Spleen (tissue), 11 donors: ENCODE results near the gene TRMT10B. TPM values are rescaled to one million over a fixed set of nuclear protein-coding genes. Genes with fewer than 3 reads are reported as not detected.

Experiments
- DNase-seq: peaks from one replicate; pipeline ENCODE4 v3.0.0-alpha.2; 2020
- H3K27ac ChIP-seq, 8 donors: fragments of 200-600 bp; sonication (generic) in 7 of 8; 1 replicate in 4 of 8; 2 replicates in 4 of 8; pipeline versions ENCODE4 v1.5.0 to v1.8.0; 2016 to 2021; ENCODE audit warnings: inconsistent platforms in 4 of 8, mild to moderate bottlenecking in 4 of 8, moderate library complexity in 1 of 8
- H3K27me3 ChIP-seq, 7 donors: fragments of 200-600 bp; sonication (generic) in 6 of 7; replicated peaks in 1 of 7; 1 replicate in 4 of 7; 2 replicates in 3 of 7; pipeline versions ENCODE4 v1.5.0 to v1.8.0; 2016 to 2021; ENCODE audit warnings: inconsistent platforms in 3 of 7, mild to moderate bottlenecking in 1 of 7
- H3K36me3 ChIP-seq, 6 donors: fragments of 200-600 bp; sonication (generic) in 5 of 6; 1 replicate in 4 of 6; 2 replicates in 2 of 6; pipeline versions ENCODE4 v1.5.0 to v1.8.0; 2016 to 2021; ENCODE audit warnings: inconsistent platforms in 2 of 6
- H3K4me1 ChIP-seq, 6 donors: fragments of 200-600 bp; sonication (generic) in 5 of 6; 1 replicate in 3 of 6; 2 replicates in 3 of 6; pipeline versions ENCODE4 v1.5.0 to v1.8.0; 2016 to 2021; ENCODE audit warnings: inconsistent platforms in 3 of 6
- H3K4me3 ChIP-seq, 8 donors: fragments of 200-600 bp; sonication (generic) in 7 of 8; 1 replicate in 4 of 8; 2 replicates in 4 of 8; pipeline versions ENCODE4 v1.5.0 to v1.8.0; 2016 to 2021; ENCODE audit warnings: inconsistent platforms in 4 of 8, mild to moderate bottlenecking in 4 of 8, moderate library complexity in 2 of 8
- H3K9me3 ChIP-seq, 8 donors: fragments of 200-600 bp; sonication (generic) in 7 of 8; 1 replicate in 4 of 8; 2 replicates in 4 of 8; pipeline versions ENCODE4 v1.5.0 to v1.8.0; 2016 to 2021; ENCODE audit warnings: inconsistent platforms in 4 of 8
- POLR2A ChIP-seq, 3 donors: fragments of 450-650 bp; IDR thresholded peaks; one replicate each; pipeline ENCODE4 v1.5.1; 2017; ENCODE audit warnings: antibody characterized with exemption in 3 of 3, mild to moderate bottlenecking in 1 of 3
- POLR2AphosphoS5 ChIP-seq, 3 donors: sonication (generic); formaldehyde crosslinking; IDR thresholded peaks; one replicate each; pipeline ENCODE4 v1.5.1; 2017; ENCODE audit warnings: antibody characterized with exemption in 3 of 3
- WGBS, 5 donors: extraction: QIAGEN DNeasy Blood & Tissue Kit in 3 of 5; methylation state at CpG; one replicate each; pipeline versions ENCODE4 v1.1.5 to v1.1.7; 2013 to 2018; 5-methylcytosine and 5-hydroxymethylcytosine counted together
- intact Hi-C: fragments of 100-400 bp; cut with DNase I; formaldehyde crosslinking; loops from one replicate; pipeline ENCODE4 v1.15.0; 2023; ENCODE audit warnings: low total_unique reads
- polyA plus RNA-seq, 3 donors: library from polyadenylated mRNA; stranded (reverse); fragments of 200-250 nt; gene quantifications; one replicate each; pipeline ENCODE4 v1.2.1, GENCODE V29; 2013
- total RNA-seq, 7 donors: library from RNA; depleted of rRNA in 3 of 7; stranded (reverse); fragments of >200 nt in 3 of 7; fragmentation: NEBNext Ultra II Directional in 4 of 7; extraction: Animal tissue kit (Norgen Biotek cat#: 25700) in 4 of 7; gene quantifications; one replicate each; pipeline versions ENCODE4 v1.1.0 to v1.2.1, GENCODE V29; 2016 to 2021
- TF ChIP-seq, protein P1 (sequence below), 11 experiments: fragments of 200-600 bp in 7 of 11; fragments of 450-650 bp in 4 of 11; sonication (generic) in 4 of 11; IDR thresholded peaks in 8 of 11; conservative IDR thresholded peaks in 3 of 11; 1 replicate in 7 of 11; 2 replicates in 4 of 11; pipeline versions ENCODE4 v1.4.0 to v1.8.0; 2016 to 2021; ENCODE audit warnings: antibody characterized with exemption in 11 of 11, inconsistent platforms in 4 of 11, mild to moderate bottlenecking in 1 of 11
- donor health status: healthy with polysubstance abuse.
- donor health status: DM: no; HTN: no; CAD: no; lungs with moderate emphysema.
- donor health status: DM: no; HTN: no; CAD: no.
- donor health status: Bipolar disorder and iron deficiency.
- donor health status: healthy.
- donor health status: DM: no; HTN: no; CAD: no.
- donor health status: DM: yes; HTN: yes; CAD: no.

Gene TRMT10B
- total and polyA plus RNA-seq, 10 donors: 5.8 to 17.7 (median 10.2) TPM

DNA sequence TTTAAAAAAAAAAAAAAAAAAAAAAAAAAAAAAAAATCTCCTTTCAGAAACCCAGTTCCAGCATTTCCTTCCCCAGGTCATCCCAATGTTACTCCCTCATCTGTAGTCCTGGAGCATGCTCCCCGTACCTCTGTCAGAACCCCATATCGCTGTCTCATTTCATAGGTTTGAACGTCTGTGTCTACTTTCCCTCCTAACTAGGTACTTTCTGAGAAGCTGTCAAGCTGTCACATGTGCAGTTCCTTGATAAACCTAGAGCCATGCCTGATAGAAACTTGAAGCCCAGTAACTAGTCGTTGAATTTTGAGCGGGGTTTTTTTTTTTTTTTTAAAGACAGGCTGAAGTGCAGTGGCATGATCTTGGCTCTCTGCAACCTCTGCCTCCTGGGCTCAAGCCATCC lies 15.7 kb downstream of the TRMT10B start:
- DNase-seq: no peak
- Histone ChIP-seq H3K9me3 (no peaks in the 10 kb centered on the region), H3K36me3 (peaks cover 0 to 77% (median 48%) of the 10 kb centered on the region in 6 donors), H3K27ac (no peak overlapping the region), H3K27me3 (no peaks in the 10 kb centered on the region), H3K4me1 (no peaks in the 10 kb centered on the region), H3K4me3 (no peak overlapping the region)
- WGBS, 5 donors: 70 to 96% (median 93%) methylated on average over 5 of the region's 5 CpGs
- TF ChIP-seq, protein P1, sequence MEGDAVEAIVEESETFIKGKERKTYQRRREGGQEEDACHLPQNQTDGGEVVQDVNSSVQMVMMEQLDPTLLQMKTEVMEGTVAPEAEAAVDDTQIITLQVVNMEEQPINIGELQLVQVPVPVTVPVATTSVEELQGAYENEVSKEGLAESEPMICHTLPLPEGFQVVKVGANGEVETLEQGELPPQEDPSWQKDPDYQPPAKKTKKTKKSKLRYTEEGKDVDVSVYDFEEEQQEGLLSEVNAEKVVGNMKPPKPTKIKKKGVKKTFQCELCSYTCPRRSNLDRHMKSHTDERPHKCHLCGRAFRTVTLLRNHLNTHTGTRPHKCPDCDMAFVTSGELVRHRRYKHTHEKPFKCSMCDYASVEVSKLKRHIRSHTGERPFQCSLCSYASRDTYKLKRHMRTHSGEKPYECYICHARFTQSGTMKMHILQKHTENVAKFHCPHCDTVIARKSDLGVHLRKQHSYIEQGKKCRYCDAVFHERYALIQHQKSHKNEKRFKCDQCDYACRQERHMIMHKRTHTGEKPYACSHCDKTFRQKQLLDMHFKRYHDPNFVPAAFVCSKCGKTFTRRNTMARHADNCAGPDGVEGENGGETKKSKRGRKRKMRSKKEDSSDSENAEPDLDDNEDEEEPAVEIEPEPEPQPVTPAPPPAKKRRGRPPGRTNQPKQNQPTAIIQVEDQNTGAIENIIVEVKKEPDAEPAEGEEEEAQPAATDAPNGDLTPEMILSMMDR (IDR thresholded peaks at IDR 0.05 in 8 of 11, conservative IDR thresholded peaks at IDR 0.05 in 3 of 11): no peak
- TF ChIP-seq POLR2A (IDR thresholded peaks at IDR 0.05) (no peak), POLR2AphosphoS5 (IDR thresholded peaks at IDR 0.05) (no peak)
- intact Hi-C loops: no loop called here

DNA sequence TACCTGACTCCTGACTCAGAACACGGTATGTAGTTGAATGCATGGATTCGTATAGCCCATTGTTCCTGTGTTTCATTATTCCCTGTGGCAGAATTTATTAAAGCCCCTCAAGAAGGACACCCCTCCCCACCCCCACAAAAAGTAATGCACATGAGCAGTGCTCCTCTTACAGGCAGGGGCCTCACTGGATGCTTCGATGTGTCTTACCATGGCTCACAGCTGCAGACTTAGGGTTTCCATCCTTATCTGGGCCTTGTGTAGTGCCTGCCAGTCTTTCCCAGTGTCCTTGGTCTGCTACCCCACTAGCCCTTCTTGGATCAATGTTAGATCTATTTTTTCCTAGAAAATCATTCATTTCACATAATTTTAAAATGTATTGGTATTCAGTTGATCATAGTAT lies 16.4 kb downstream of the TRMT10B start:
- DNase-seq: no peak
- Histone ChIP-seq H3K4me3 (no peak overlapping the region), H3K9me3 (no peaks in the 10 kb centered on the region), H3K27me3 (no peaks in the 10 kb centered on the region), H3K27ac (no peak overlapping the region), H3K36me3 (peaks cover 0 to 77% (median 49%) of the 10 kb centered on the region in 6 donors), H3K4me1 (no peaks in the 10 kb centered on the region)
- TF ChIP-seq POLR2AphosphoS5 (IDR thresholded peaks at IDR 0.05) (no peak), POLR2A (IDR thresholded peaks at IDR 0.05) (no peak)
- TF ChIP-seq, protein P1 (IDR thresholded peaks at IDR 0.05 in 8 of 11, conservative IDR thresholded peaks at IDR 0.05 in 3 of 11): no peak
- 95 to 98% (median 96%) methylated on average over 3 of the region's 3 CpGs for whole genome bisulfite sequencing, 5 donors
- intact Hi-C loops: no loop called here

DNA sequence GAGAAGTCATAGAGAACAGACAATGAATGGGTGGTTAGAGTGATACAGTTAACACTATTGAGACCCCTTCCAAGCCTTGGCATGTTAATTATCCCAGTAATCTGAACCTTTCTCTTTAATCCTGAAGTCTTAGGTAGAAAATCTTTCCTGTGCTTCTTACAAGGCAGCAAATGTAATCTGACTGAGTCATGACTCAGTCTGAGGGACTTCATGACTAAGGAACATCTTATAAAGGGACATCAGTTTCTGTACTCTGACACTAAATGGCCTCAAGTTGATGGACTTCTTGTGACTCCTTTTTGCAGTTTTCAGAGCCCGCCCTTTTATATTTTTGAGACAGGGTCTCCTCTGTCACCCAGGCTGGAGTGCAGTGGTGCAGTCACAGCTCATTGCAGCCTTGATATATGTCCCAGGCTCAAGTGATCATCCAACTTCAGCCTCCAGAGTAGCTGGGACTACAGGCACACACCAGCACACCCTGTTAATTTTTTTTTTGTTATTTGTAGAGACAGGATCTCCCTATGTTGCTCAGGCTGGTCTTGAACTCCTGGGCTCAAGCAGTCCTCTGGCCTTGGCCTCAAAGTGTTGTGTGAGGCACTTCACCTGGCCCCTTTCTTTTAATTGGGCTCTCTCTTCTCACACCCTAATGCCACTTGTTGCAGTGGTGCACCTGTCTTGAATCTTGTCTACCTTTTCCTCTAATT lies 21.8 kb downstream of the TRMT10B start:
- TF ChIP-seq POLR2A (IDR thresholded peaks at IDR 0.05): no peak
- TF ChIP-seq POLR2AphosphoS5 (IDR thresholded peaks at IDR 0.05): no peak
- TF ChIP-seq, protein P1 (IDR thresholded peaks at IDR 0.05 in 8 of 11, conservative IDR thresholded peaks at IDR 0.05 in 3 of 11): no peak
- 91 to 100% (median 100%) methylated on average over 1 of the region's 1 CpG for WGBS, 5 donors
- no peak for DNase-seq
- peaks cover 0 to 100% (median 81%) of the 10 kb centered on the region in 6 donors for H3K36me3 ChIP-seq
- H3K27ac ChIP-seq: no peak overlapping the region
- no peak overlapping the region for H3K4me3 ChIP-seq
- intact Hi-C loops: no loop called here
- H3K27me3 ChIP-seq: no peaks in the 10 kb centered on the region
- H3K9me3 ChIP-seq: no peaks in the 10 kb centered on the region
- H3K4me1 ChIP-seq: no peaks in the 10 kb centered on the region

DNA sequence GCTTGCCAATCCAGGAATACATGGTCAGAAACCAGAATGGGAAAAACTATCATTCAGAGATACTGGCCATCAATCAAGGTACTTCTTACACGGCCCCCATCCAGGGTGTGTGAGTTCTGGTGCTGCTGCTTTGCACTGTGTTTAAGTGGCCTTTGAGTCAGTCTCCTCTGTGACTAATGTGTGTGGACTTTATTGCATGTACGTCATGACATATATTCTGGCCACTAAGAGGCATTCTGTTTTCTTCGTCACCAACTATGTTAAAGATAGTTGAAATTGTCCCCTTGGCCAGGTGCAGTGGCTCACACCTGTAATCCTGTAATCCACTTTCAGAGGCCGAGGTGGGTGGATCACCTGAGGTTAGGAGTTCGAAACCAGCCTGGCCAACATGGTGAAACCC lies 22.7 kb downstream of the TRMT10B start:
- WGBS, 5 donors: 89 to 96% (median 92%) methylated on average over 5 of the region's 5 CpGs
- no peak for DNase-seq
- TF ChIP-seq POLR2AphosphoS5 (IDR thresholded peaks at IDR 0.05): no peak
- no peak for TF ChIP-seq POLR2A (IDR thresholded peaks at IDR 0.05)
- TF ChIP-seq, protein P1 (IDR thresholded peaks at IDR 0.05 in 8 of 11, conservative IDR thresholded peaks at IDR 0.05 in 3 of 11): no peak
- Histone ChIP-seq H3K9me3 (no peaks in the 10 kb centered on the region), H3K4me3 (no peak overlapping the region), H3K4me1 (peaks cover 0 to 2% (median 0%) of the 10 kb centered on the region in 6 donors), H3K27me3 (no peaks in the 10 kb centered on the region), H3K36me3 (peaks cover 0 to 100% (median 82%) of the 10 kb centered on the region in 6 donors), H3K27ac (no peak overlapping the region)
- intact Hi-C loops: no loop called here
